H1 (cell line): ENCODE data around the gene THEMIS. TPM values are rescaled to one million over a fixed set of nuclear protein-coding genes. Genes with fewer than 3 reads are reported as not detected.

ENCODE experiments used
- CTCF ChIA-PET: fragments of 300-600 bp; sonication (Branson Sonifier 250); formaldehyde crosslinking; loops from one replicate; lab custom pipeline; 2021; ENCODE audit not compliant: partially characterized antibody; lab: Charles Lee
- POLR2A ChIA-PET: fragments of 300-600 bp; sonication (Branson Sonifier 250); formaldehyde crosslinking; loops from one replicate; lab custom pipeline; 2021; ENCODE audit warnings: inconsistent platforms; ENCODE audit not compliant: partially characterized antibody; lab: Charles Lee
- DNase-seq, 2 experiments: peaks; one replicate each; pipeline versions ENCODE4 v3.0.0 to v3.0.0-alpha.2; 2010 to 2022; ENCODE audit warnings: low spot score in 2 of 2, low read depth in 1 of 2, mixed read lengths in 1 of 2
- FAIRE-seq: peaks from 2 replicates; lab custom pipeline; 2011; peaks lifted over from hg19 to GRCh38; lab: Jason Lieb, UNC
- H2AFZ ChIP-seq: 2 replicates; pipeline ENCODE4 v1.8.1; 2012; ENCODE audit warnings: low read length, inconsistent platforms
- H2AK5ac ChIP-seq: 2 replicates; pipeline ENCODE4 v1.6.1; 2013; ENCODE audit warnings: low read depth, low read length
- H2BK120ac ChIP-seq: replicated peaks from 2 replicates; pipeline ENCODE3; 2013; ENCODE audit warnings: low read depth, low read length, inconsistent platforms
- H2BK12ac ChIP-seq: 2 replicates; pipeline ENCODE4 v1.6.1; 2013; ENCODE audit warnings: low read depth, low read length
- H2BK15ac ChIP-seq: 2 replicates; pipeline ENCODE4 v1.6.1; 2013; ENCODE audit warnings: low read length
- H2BK20ac ChIP-seq: 2 replicates; pipeline ENCODE4 v1.6.1; 2013; ENCODE audit warnings: low read length
- H2BK5ac ChIP-seq: 2 replicates; pipeline ENCODE4 v1.6.1; 2013; ENCODE audit warnings: low read depth, low read length
- H3K14ac ChIP-seq: 2 replicates; pipeline ENCODE4 v1.6.1; 2013; ENCODE audit warnings: inconsistent platforms; ENCODE audit not compliant: insufficient read length
- H3K18ac ChIP-seq: 2 replicates; pipeline ENCODE4 v1.6.1; 2013; ENCODE audit warnings: low read length; ENCODE audit errors: extremely low read depth
- H3K23ac ChIP-seq: 2 replicates; pipeline ENCODE4 v1.6.1; 2013; ENCODE audit warnings: inconsistent platforms; ENCODE audit not compliant: insufficient read length
- H3K23me2 ChIP-seq: 2 replicates; pipeline ENCODE4 v1.6.1; 2013; ENCODE audit warnings: low read depth, low read length
- H3K27ac ChIP-seq: 2 replicates; pipeline ENCODE4 v1.6.1; 2011; ENCODE audit warnings: low read depth, low read length, inconsistent platforms
- H3K27me3 ChIP-seq, 4 experiments: replicated peaks in 1 of 4; 1 replicate in 1 of 4; 2 replicates in 3 of 4; pipeline versions ENCODE4 v1.6.1 to v1.8.1; 2011 to 2013; ENCODE audit warnings: low read length in 3 of 4, mild to moderate bottlenecking in 3 of 4, inconsistent platforms in 2 of 4, mixed read lengths in 2 of 4, moderate library complexity in 1 of 4; ENCODE audit not compliant: control insufficient read depth in 3 of 4, insufficient read depth in 3 of 4; ENCODE audit errors: extremely low read depth in 1 of 4
- H3K36me3 ChIP-seq, 4 experiments: 2 replicates each; pipeline versions ENCODE4 v1.6.1 to v1.8.1; 2011 to 2013; ENCODE audit warnings: mild to moderate bottlenecking in 4 of 4, low read length in 3 of 4, moderate library complexity in 2 of 4, control low read depth in 1 of 4, inconsistent platforms in 1 of 4; ENCODE audit not compliant: insufficient read depth in 4 of 4, control insufficient read depth in 2 of 4
- H3K4ac ChIP-seq: replicated peaks from 2 replicates; pipeline ENCODE3; 2013; ENCODE audit warnings: low read length, low read depth, mixed read lengths, inconsistent platforms; ENCODE audit not compliant: insufficient read length
- H3K4me1 ChIP-seq, 4 experiments: replicated peaks in 1 of 4; 1 replicate in 1 of 4; 2 replicates in 3 of 4; pipeline versions ENCODE4 v1.6.1 to v1.8.1; 2011 to 2013; ENCODE audit warnings: low read length in 3 of 4, inconsistent platforms in 2 of 4, mixed read lengths in 1 of 4; ENCODE audit not compliant: insufficient read depth in 4 of 4, control insufficient read depth in 3 of 4
- H3K4me2 ChIP-seq, 2 experiments: 2 replicates each; pipeline versions ENCODE4 v1.6.1 to v1.8.1; 2011 to 2013; ENCODE audit warnings: low read depth in 2 of 2, low read length in 2 of 2, control low read depth in 1 of 2, inconsistent platforms in 1 of 2, mild to moderate bottlenecking in 1 of 2; ENCODE audit not compliant: insufficient read depth in 1 of 2
- H3K4me3 ChIP-seq, 4 experiments: fragments of 200-600, 300-600 bp in 1 of 4; sonication (generic), shearing (Covaris generic), sonication (Bioruptor Twin) in 1 of 4; 2 replicates each; pipeline versions ENCODE4 v1.5.1 to v1.8.1; 2011 to 2016; ENCODE audit warnings: low read length in 4 of 4, low read depth in 3 of 4, control low read depth in 2 of 4, inconsistent platforms in 2 of 4, mild to moderate bottlenecking in 2 of 4, mixed read lengths in 1 of 4, moderate library complexity in 1 of 4; ENCODE audit not compliant: insufficient read depth in 2 of 4; ENCODE audit errors: extremely low read depth in 1 of 4
- H3K56ac ChIP-seq: replicated peaks from 2 replicates; pipeline ENCODE3; 2013; ENCODE audit warnings: low read depth, mild to moderate bottlenecking, mixed read lengths, low read length, inconsistent platforms; ENCODE audit not compliant: insufficient read length
- H3K79me1 ChIP-seq: 2 replicates; pipeline ENCODE4 v1.6.1; 2013; ENCODE audit warnings: low read depth, low read length, control low read depth
- H3K79me2 ChIP-seq, 2 experiments: 2 replicates each; pipeline versions ENCODE4 v1.6.1 to v1.8.1; 2012 to 2013; ENCODE audit warnings: low read length in 2 of 2, mild to moderate bottlenecking in 2 of 2, inconsistent platforms in 1 of 2; ENCODE audit not compliant: insufficient read depth in 2 of 2, control insufficient read depth in 1 of 2
- H3K9ac ChIP-seq, 4 experiments: replicated peaks in 1 of 4; 1 replicate in 1 of 4; 2 replicates in 3 of 4; pipeline versions ENCODE4 v1.6.1 to v1.8.1; 2011 to 2013; ENCODE audit warnings: low read depth in 3 of 4, low read length in 3 of 4, control low read depth in 2 of 4, mild to moderate bottlenecking in 2 of 4, moderate library complexity in 2 of 4, inconsistent platforms in 1 of 4; ENCODE audit errors: extremely low read depth in 1 of 4
- H3K9me3 ChIP-seq, 2 experiments: 2 replicates each; pipeline versions ENCODE4 v1.6.1 to v1.8.1; 2012 to 2013; ENCODE audit warnings: mild to moderate bottlenecking in 2 of 2, moderate library complexity in 2 of 2, control low read depth in 1 of 2, inconsistent platforms in 1 of 2, low read depth in 1 of 2, low read length in 1 of 2, mixed read lengths in 1 of 2; ENCODE audit not compliant: insufficient read depth in 2 of 2
- H4K20me1 ChIP-seq, 2 experiments: replicated peaks in 1 of 2; 2 replicates each; pipeline versions ENCODE3 to v1.8.1; 2011 to 2013; ENCODE audit warnings: inconsistent platforms in 2 of 2, low read length in 2 of 2, mild to moderate bottlenecking in 1 of 2; ENCODE audit not compliant: insufficient read depth in 2 of 2, control insufficient read depth in 1 of 2
- H4K5ac ChIP-seq: 2 replicates; pipeline ENCODE4 v1.6.1; 2013; ENCODE audit warnings: low read length, low read depth, mixed read lengths, inconsistent platforms; ENCODE audit not compliant: insufficient read length
- H4K8ac ChIP-seq: 2 replicates; pipeline ENCODE4 v1.8.0; 2013; ENCODE audit warnings: mild to moderate bottlenecking, moderate library complexity, low read length, inconsistent platforms; ENCODE audit not compliant: insufficient read depth; ENCODE audit errors: extremely low read depth
- H4K91ac ChIP-seq: replicated peaks from 2 replicates; pipeline ENCODE3; 2013; ENCODE audit warnings: low read length, mixed read lengths, inconsistent platforms; ENCODE audit not compliant: insufficient read length
- ATF3 ChIP-seq: IDR thresholded peaks from 2 replicates; pipeline ENCODE4 v1.6.1; 2011; ENCODE audit warnings: low read depth, mild to moderate bottlenecking, low read length; ENCODE audit not compliant: insufficient read depth
- CHD1 ChIP-seq: IDR thresholded peaks from 2 replicates; pipeline ENCODE4 v1.6.1; 2012; ENCODE audit warnings: low read depth, low read length, improper control_type of control experiment
- CTCF ChIP-seq, 3 experiments: IDR thresholded peaks; 1 replicate in 2 of 3; 2 replicates in 1 of 3; pipeline versions ENCODE4 v1.5.1 to v1.6.1; 2011; ENCODE audit warnings: low read length in 3 of 3, mild to moderate bottlenecking in 3 of 3, inconsistent platforms in 2 of 3, low read depth in 1 of 3, moderate library complexity in 1 of 3; ENCODE audit not compliant: insufficient read depth in 1 of 3; ENCODE audit errors: control extremely low read depth in 1 of 3
- FOSL1 ChIP-seq: IDR thresholded peaks from 2 replicates; pipeline ENCODE4 v1.6.1; 2011; ENCODE audit warnings: mild to moderate bottlenecking, low read depth, low read length, moderate library complexity; ENCODE audit not compliant: insufficient read depth
- GTF2F1 ChIP-seq: IDR thresholded peaks from 2 replicates; pipeline ENCODE4 v1.6.1; 2012; ENCODE audit warnings: low read depth, low read length, improper control_type of control experiment, borderline replicate concordance
- RAD21 ChIP-seq, 2 experiments: IDR thresholded peaks in 1 of 2; conservative IDR thresholded peaks in 1 of 2; 2 replicates each; pipeline ENCODE4 v1.6.1; 2011; ENCODE audit warnings: low read depth in 2 of 2, low read length in 2 of 2, improper control_type of control experiment in 1 of 2, inconsistent platforms in 1 of 2, mild to moderate bottlenecking in 1 of 2, moderate library complexity in 1 of 2
- TAF7 ChIP-seq: optimal IDR thresholded peaks from 2 replicates; pipeline ENCODE3; 2011; ENCODE audit warnings: low read depth, mild to moderate bottlenecking, inconsistent platforms, low read length, moderate library complexity, borderline replicate concordance
- TEAD4 ChIP-seq: IDR thresholded peaks from 2 replicates; pipeline ENCODE4 v1.6.1; 2012; ENCODE audit warnings: low read depth, low read length, inconsistent platforms, mixed read lengths
- polyA plus RNA-seq, 7 experiments: library from polyadenylated mRNA; depleted of rRNA in 3 of 7; stranded (reverse) in 5 of 7; unstranded in 2 of 7; fragments of >200 nt in 5 of 7; fragments of 200-250 nt in 2 of 7; gene quantifications; 1 replicate in 5 of 7; 2 replicates in 1 of 7; 4 replicates in 1 of 7; pipeline versions ENCODE4 v1.2.1 to v1.2.3, GENCODE V29; 2011 to 2013; ENCODE audit warnings: missing spikeins in 2 of 7, mixed read lengths in 2 of 7
- total RNA-seq: library from RNA; stranded (reverse); fragmentation: NEBNext Ultra II Directional; extraction: Animal tissue kit (Norgen Biotek cat#: 25700); gene quantifications from 2 replicates; pipeline ENCODE4 v1.2.1, GENCODE V29; 2021

THEMIS gene
- total and polyA plus RNA-seq, 2 of the 8 experiments (the other 6 are each of a cell fraction or from before 2014, with no cell fraction given): not detected

GRCh38 chr6:127690092-127690491, 210.8 kb downstream of the THEMIS start:
- no peak overlapping the region for H3K27ac ChIP-seq
- H3K9ac ChIP-seq: no peak overlapping the region
- H3K9me3 ChIP-seq: no peaks in the 10 kb centered on the region
- no peaks in the 10 kb centered on the region for H3K23me2 ChIP-seq
- H3K4me2 ChIP-seq: no peak overlapping the region
- H2BK20ac ChIP-seq: no peak overlapping the region
- no peaks in the 10 kb centered on the region for H3K27me3 ChIP-seq
- no peaks in the 10 kb centered on the region for H3K79me2 ChIP-seq
- no peak overlapping the region for H3K18ac ChIP-seq
- no peaks in the 10 kb centered on the region for H3K79me1 ChIP-seq
- ChIA-PET POLR2A (no interaction called here), CTCF (interaction anchor here (0.7 to 4.0 kb wide), 15 partner anchors 13 to 324 kb away, joined by 3 to 21 read pairs (median 5); no protein-coding TSS in a partner anchor)
- H2AK5ac ChIP-seq: no peak overlapping the region
- H2BK12ac ChIP-seq: no peak overlapping the region
- no peaks in the 10 kb centered on the region for H4K20me1 ChIP-seq
- H3K36me3 ChIP-seq: no peaks in the 10 kb centered on the region
- no peak overlapping the region for H4K91ac ChIP-seq
- FAIRE-seq: peak; percentile 48
- no peak overlapping the region for H3K56ac ChIP-seq
- H3K4ac ChIP-seq: no peak overlapping the region
- H2AFZ ChIP-seq: no peak overlapping the region
- H3K4me1 ChIP-seq: no peaks in the 10 kb centered on the region
- H4K5ac ChIP-seq: no peak overlapping the region
- no peak overlapping the region for H2BK15ac ChIP-seq
- no peak overlapping the region for H2BK120ac ChIP-seq
- H3K14ac ChIP-seq: no peak overlapping the region
- H4K8ac ChIP-seq: no peak overlapping the region
- TF ChIP-seq TAF7: no peak
- TF ChIP-seq FOSL1: no peak
- no peak for TF ChIP-seq GTF2F1
- TF ChIP-seq RAD21 (IDR thresholded peaks at IDR 0.05 in 1 of 2, conservative IDR thresholded peaks at IDR 0.05 in 1 of 2; ENCODE audit: low read depth in 2 of 2, low read length in 2 of 2): peak; percentile 83 to 86
- TF ChIP-seq CHD1: no peak
- no peak for TF ChIP-seq ATF3
- peak; percentile 63; the same call in 1 of the 2 replicates for TF ChIP-seq TEAD4
- TF ChIP-seq CTCF (IDR thresholded peaks at IDR 0.05; ENCODE audit: control extremely low read depth in 1 of 3, insufficient read depth in 1 of 3, low read depth in 1 of 3, low read length in 3 of 3): peak in 2 of 3 experiments; percentile 54 to 74; a peak in 2 of 4 replicates
- H3K4me3 ChIP-seq: no peak overlapping the region
- H3K23ac ChIP-seq: no peak overlapping the region
- H2BK5ac ChIP-seq: no peak overlapping the region
- no peak for DNase-seq
